Ovary (tissue), 9 donors: ENCODE measurements around the gene ABTB2. TPM values are rescaled to one million over a fixed set of nuclear protein-coding genes. Genes with fewer than 3 reads are reported as not detected.

Experiments
- DNase-seq, 5 donors: peaks; one replicate each; pipeline ENCODE4 v3.0.0-alpha.2; 2019 to 2020
- H3K27ac ChIP-seq, 2 donors: fragments of 200-600 bp; one replicate each; pipeline versions ENCODE4 v1.5.1 to v1.8.0; 2019 to 2022
- H3K27me3 ChIP-seq: fragments of 200-600 bp; one replicate; pipeline ENCODE4 v1.8.0; 2022
- H3K36me3 ChIP-seq: fragments of 200-600 bp; sonication (generic); one replicate; pipeline ENCODE4 v1.5.1; 2019
- H3K4me1 ChIP-seq: one replicate; pipeline ENCODE4 v1.8.1; 2013; ENCODE audit warnings: mild to moderate bottlenecking, moderate library complexity; ENCODE audit not compliant: insufficient read depth
- H3K4me3 ChIP-seq: fragments of 200-600 bp; sonication (generic); one replicate; pipeline ENCODE4 v1.5.1; 2017
- H3K9me3 ChIP-seq, 2 donors: fragments of 200-600 bp in 1 of 2; sonication (generic) in 1 of 2; one replicate each; pipeline versions ENCODE4 v1.5.1 to v1.8.1; 2013 to 2019; ENCODE audit warnings: mild to moderate bottlenecking in 1 of 2, moderate library complexity in 1 of 2
- CTCF ChIP-seq, 3 donors: fragments of 450-650 bp in 2 of 3; fragments of 200-600 bp in 1 of 3; IDR thresholded peaks; one replicate each; pipeline versions ENCODE4 v1.5.1 to v1.8.0; 2016 to 2022; ENCODE audit warnings: antibody characterized with exemption in 3 of 3, mild to moderate bottlenecking in 1 of 3
- EP300 ChIP-seq: sonication (generic); formaldehyde crosslinking; IDR thresholded peaks from one replicate; pipeline ENCODE4 v1.6.1; 2017; ENCODE audit warnings: antibody characterized with exemption
- POLR2A ChIP-seq: fragments of 450-650 bp; IDR thresholded peaks from one replicate; pipeline ENCODE4 v1.6.1; 2017; ENCODE audit warnings: antibody characterized with exemption, mild to moderate bottlenecking, moderate library complexity
- WGBS, 3 donors: extraction: QIAGEN DNeasy Blood & Tissue Kit in 1 of 3; methylation state at CpG; one replicate each; pipeline versions ENCODE4 v1.1.5 to v1.1.7; 2013 to 2017; 5-methylcytosine and 5-hydroxymethylcytosine counted together
- intact Hi-C, 4 donors: fragments of 100-400 bp; cut with DNase I; formaldehyde crosslinking; loops; one replicate each; pipeline versions ENCODE4 v1.11.0 to v1.15.1; 2022 to 2023
- polyA plus RNA-seq, 2 donors: library from polyadenylated mRNA; stranded (reverse); fragments of 200-250 nt in 1 of 2; fragments of 350-450 nt in 1 of 2; fragmentation: Illumina TruSeq in 1 of 2; extraction: RNeasy Lipid Tissue Mini Kit (QIAGEN cat#74804) in 1 of 2; gene quantifications; one replicate each; pipeline ENCODE4 v1.2.3, GENCODE V29; 2013 to 2014
- total RNA-seq, 7 donors: library from RNA; depleted of rRNA in 2 of 7; stranded (reverse); fragments of >200 nt in 2 of 7; fragmentation: NEBNext Ultra II Directional in 3 of 7; extraction: Animal tissue kit (Norgen Biotek cat#: 25700) in 3 of 7; gene quantifications; one replicate each; pipeline versions ENCODE4 v1.1.0 to v1.2.4, GENCODE V29; 2016 to 2023
- donor health status: DM: no; HTN: no; CAD: no; lungs with moderate emphysema.
- donor health status: DM: no; HTN: no; CAD: no.
- donor health status: Bipolar disorder and iron deficiency.
- donor health status: DM: yes; HTN: yes; CAD: no.
- donor health status: DM: no; HTN: no; CAD: no.
- donor health status: DM: yes; HTN: yes; CAD: no.

Gene ABTB2
- total and polyA plus RNA-seq, 9 donors, result 1.2 to 7.2 (median 2.6) TPM

- TF ChIP-seq EP300 (no peak), POLR2A (no peak), CTCF (IDR thresholded peaks at IDR 0.05) (peak; percentile 71 to 98 (median 97))
Measured at GRCh38 chr11:34358728-34359547, 1.1 kb upstream of the ABTB2 start.

GRCh38 chr11:34358258-34358727 lies 483 bp upstream of the ABTB2 start:
- Histone ChIP-seq H3K4me1 (peaks cover 13% of the 10 kb centered on the region), H3K9me3 (no peaks in the 10 kb centered on the region), H3K27ac (peak overlapping the region in 1 of 2 donors; percentile 83), H3K36me3 (no peaks in the 10 kb centered on the region), H3K4me3 (peak overlapping the region; percentile 47), H3K27me3 (no peaks in the 10 kb centered on the region)
- 1% methylated on average over 25 of the region's 25 CpGs for WGBS, 3 donors
- DNase-seq, result peak; percentile 73 to 80 (median 75)
- TF ChIP-seq CTCF (IDR thresholded peaks at IDR 0.05), result no peak
- no peak for TF ChIP-seq POLR2A
- TF ChIP-seq EP300, result no peak
- intact Hi-C loops, result loop anchor here in 3 of 4 donors (2.0 to 10.0 kb wide), 4 partner anchors 83 to 306 kb away; partner anchors contain the start of gene CAPRIN1 (in 1 of the 3)

More at GRCh38 chr11:34358728-34359547, 1.1 kb upstream of the ABTB2 start:
- Histone ChIP-seq H3K4me3 (peak overlapping the region; percentile 47), H3K9me3 (no peaks in the 10 kb centered on the region), H3K4me1 (peaks cover 13% of the 10 kb centered on the region), H3K36me3 (no peaks in the 10 kb centered on the region), H3K27me3 (no peaks in the 10 kb centered on the region), H3K27ac (peak overlapping the region; percentile 23 to 83)
- WGBS, 3 donors, result 0% methylated on average over 39 of the region's 39 CpGs
- DNase-seq, result peak; percentile 78 to 86 (median 81)
- intact Hi-C loops, result loop anchor here (1.0 to 10.0 kb wide), 5 partner anchors 84 to 307 kb away; partner anchors contain the start of gene CAPRIN1 (in 1 of the 4)

- peaks cover 13% of the 10 kb centered on the region for H3K4me1 ChIP-seq
- 0% methylated on average over 66 to 83 of the region's 83 CpGs for WGBS, 3 donors
- peak overlapping the region in 1 of 2 donors; percentile 4 for H3K27ac ChIP-seq
- peak; percentile 47 to 75 (median 62) for DNase-seq
- intact Hi-C loops, result loop anchor here in 2 of 4 donors (5.0 to 10.0 kb wide), 3 partner anchors 82 to 305 kb away; partner anchors contain the start of gene CAPRIN1 (in 1 of the 2)
- H3K36me3 ChIP-seq, result no peaks in the 10 kb centered on the region
- H3K4me3 ChIP-seq, result peak overlapping the region; percentile 63
- TF ChIP-seq POLR2A (no peak), CTCF (IDR thresholded peaks at IDR 0.05) (no peak), EP300 (no peak)
- no peaks in the 10 kb centered on the region for H3K9me3 ChIP-seq
- no peaks in the 10 kb centered on the region for H3K27me3 ChIP-seq
Measured at GRCh38 chr11:34356913-34357700, 703 bp downstream of the ABTB2 start.

GRCh38 chr11:34356576-34356912 lies 1.3 kb downstream of the ABTB2 start:
- 12 to 20% (median 13%) methylated on average over 16 to 19 of the region's 19 CpGs for WGBS, 3 donors
- Histone ChIP-seq H3K4me1 (peaks cover 13% of the 10 kb centered on the region), H3K36me3 (no peaks in the 10 kb centered on the region), H3K4me3 (peak overlapping the region; percentile 63), H3K27ac (no peak overlapping the region), H3K27me3 (no peaks in the 10 kb centered on the region), H3K9me3 (no peaks in the 10 kb centered on the region)
- intact Hi-C loops, result loop anchor here in 2 of 4 donors (5.0 to 10.0 kb wide), 3 partner anchors 82 to 304 kb away; partner anchors contain the start of gene CAPRIN1 (in 1 of the 2)
- peak in 2 of 5 donors; percentile 48 to 54 for DNase-seq
- no peak for TF ChIP-seq CTCF (IDR thresholded peaks at IDR 0.05)
- TF ChIP-seq POLR2A, result no peak
- no peak for TF ChIP-seq EP300
